Measurements from ENCODE around the gene TRABD. TPM values are rescaled to one million over a fixed set of nuclear protein-coding genes. Genes with fewer than 3 reads are reported as not detected.
A peak's percentile ranks its signal among the peaks of the same experiment; 100 is the strongest.

The TRABD gene
- total RNA-seq, 2 donors from 2014 or later: 12.3 to 20.0 TPM

GRCh38 chr22:50236731-50237409 lies 51.2 kb downstream of the TRABD start:
- Histone ChIP-seq H3K27me3 (no peaks in the 10 kb centered on the region), H3K27ac (no peak overlapping the region), H3K9me3 (no peaks in the 10 kb centered on the region), H3K36me3 (peaks cover 35% of the 10 kb centered on the region), H3K4me3 (no peak overlapping the region), H3K4me1 (peaks cover 0 to 13% of the 10 kb centered on the region in 2 donors)
- DNase-seq (ENCODE audit: low spot score): no peak
- no peak for TF ChIP-seq CTCF (IDR thresholded peaks at IDR 0.05)

GRCh38 chr22:50238755-50239154 lies 53.0 kb downstream of the TRABD start:
- H3K9me3 ChIP-seq: no peaks in the 10 kb centered on the region
- H3K36me3 ChIP-seq: peaks cover 26% of the 10 kb centered on the region

GRCh38 chr22:50242406-50242949 lies 56.8 kb downstream of the TRABD start:
- Histone ChIP-seq H3K9me3 (no peaks in the 10 kb centered on the region), H3K4me1 (peaks cover 0 to 50% of the 10 kb centered on the region in 2 donors), H3K36me3 (peaks cover 16% of the 10 kb centered on the region), H3K27ac (no peak overlapping the region), H3K27me3 (no peaks in the 10 kb centered on the region), H3K4me3 (peak overlapping the region; percentile 6 to 96)
- no peak for TF ChIP-seq CTCF (IDR thresholded peaks at IDR 0.05)
- no peak for DNase-seq (ENCODE audit: low spot score)

More at GRCh38 chr22:50238755-50239154, 53.0 kb downstream of the TRABD start:
- no peak for TF ChIP-seq CTCF (IDR thresholded peaks at IDR 0.05)
- no peaks in the 10 kb centered on the region for H3K27me3 ChIP-seq
- H3K4me1 ChIP-seq: peaks cover 0 to 32% of the 10 kb centered on the region in 2 donors
- no peak for DNase-seq (ENCODE audit: low spot score)
- H3K4me3 ChIP-seq: no peak overlapping the region
- H3K27ac ChIP-seq: no peak overlapping the region

GRCh38 chr22:50243685-50244419 lies 58.1 kb downstream of the TRABD start:
- peaks cover 0 to 50% of the 10 kb centered on the region in 2 donors for H3K4me1 ChIP-seq
- H3K27me3 ChIP-seq: no peaks in the 10 kb centered on the region
- TF ChIP-seq CTCF (IDR thresholded peaks at IDR 0.05): no peak

GRCh38 chr22:50244420-50245213 lies 58.9 kb downstream of the TRABD start, which contains the start of gene TUBGCP6:
Gene TUBGCP6 (minus strand): TSS chr22:50245023. CDS start chr22:50244459, 564 bp downstream.
- DNase-seq (ENCODE audit: low spot score): peak; percentile 95
- peak in 1 of 2 donors; percentile 45 for TF ChIP-seq CTCF (IDR thresholded peaks at IDR 0.05)
- Histone ChIP-seq H3K4me1 (peaks cover 0 to 55% of the 10 kb centered on the region in 2 donors), H3K4me3 (peak within 1 kb of the TSS; percentile 73 to 96), H3K9me3 (no peaks in the 10 kb centered on the region), H3K27ac (peak within 1 kb of the TSS; percentile 88 to 89), H3K27me3 (no peaks in the 10 kb centered on the region), H3K36me3 (peaks cover 10% of the 10 kb centered on the region)

More at GRCh38 chr22:50243685-50244419, 58.1 kb downstream of the TRABD start:
- peak overlapping the region; percentile 88 to 89 for H3K27ac ChIP-seq
- H3K4me3 ChIP-seq: peak overlapping the region; percentile 73 to 96
- H3K36me3 ChIP-seq: peaks cover 15% of the 10 kb centered on the region
- no peak for DNase-seq (ENCODE audit: low spot score)
- no peaks in the 10 kb centered on the region for H3K9me3 ChIP-seq
